ENCODE results near the gene LEP.

DNA sequence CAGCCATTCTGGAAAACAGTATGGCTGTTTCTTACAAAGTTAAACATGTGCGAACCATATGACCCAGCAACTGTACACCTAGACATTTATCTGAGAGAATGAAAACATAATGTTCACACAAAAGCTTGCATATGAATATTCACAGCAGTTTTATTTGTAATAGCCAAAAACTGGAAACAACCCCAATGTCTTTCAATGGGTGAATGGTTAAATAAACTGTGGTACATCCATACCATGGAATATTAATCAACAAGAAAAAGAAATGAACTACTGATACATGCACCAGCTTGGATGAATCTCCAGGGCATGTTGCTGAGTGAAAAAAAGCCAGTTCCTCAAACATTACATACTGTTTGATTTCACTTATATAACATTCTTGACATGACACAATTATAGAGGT lies 37.3 kb downstream of the LEP start:
- TF ChIP-seq EZH2 (IDR thresholded peaks at IDR 0.05) = no peak
- no peak for TF ChIP-seq POLR2AphosphoS5 (IDR thresholded peaks at IDR 0.05; ENCODE audit: borderline replicate concordance, low read depth, low read length)
- TF ChIP-seq FOXP2 (optimal IDR thresholded peaks at IDR 0.05; ENCODE audit: control extremely low read depth, extremely low read length, insufficient read depth) = no peak

Data from SK-N-MC (cell line).